Gastrocnemius medialis (tissue), 4 donors: ENCODE data around the gene KRT79. TPM values are rescaled to one million over a fixed set of nuclear protein-coding genes. Genes with fewer than 3 reads are reported as not detected.
"Not testable (repeated sequence)": the region's sequence is repeated elsewhere in the genome, so short reads cannot be mapped to it uniquely, and the experiment has no call there.

Experiments
- ATAC-seq, 2 donors: fragments of 150-250 bp; one replicate each; pipeline ENCODE4 v1.9.1; 2016
- DNase-seq, 2 donors: peaks; one replicate each; pipeline ENCODE4 v3.0.0-alpha.2; 2019
- H3K27ac ChIP-seq, 4 donors: fragments of 200-600 bp; sonication (generic); 1 replicate in 1 of 4; 2 replicates in 3 of 4; pipeline ENCODE4 v1.5.1; 2016 to 2018; ENCODE audit warnings: mild to moderate bottlenecking in 2 of 4, moderate library complexity in 1 of 4
- H3K27me3 ChIP-seq, 3 donors: fragments of 200-600 bp; sonication (generic) in 2 of 3; 1 replicate in 1 of 3; 2 replicates in 2 of 3; pipeline versions ENCODE4 v1.5.1 to v1.6.0; 2016 to 2019; ENCODE audit warnings: mild to moderate bottlenecking in 1 of 3, moderate library complexity in 1 of 3
- H3K36me3 ChIP-seq, 2 donors: fragments of 200-600 bp; sonication (generic) in 1 of 2; one replicate each; pipeline ENCODE4 v1.5.1; 2017 to 2018
- H3K4me1 ChIP-seq, 2 donors: fragments of 200-600 bp; sonication (generic) in 1 of 2; one replicate each; pipeline ENCODE4 v1.5.1; 2016 to 2017; ENCODE audit warnings: mild to moderate bottlenecking in 2 of 2
- H3K4me3 ChIP-seq, 4 donors: fragments of 200-600 bp; sonication (generic) in 3 of 4; 1 replicate in 1 of 4; 2 replicates in 3 of 4; pipeline ENCODE4 v1.5.1; 2016 to 2019; ENCODE audit warnings: mild to moderate bottlenecking in 2 of 4
- H3K9me3 ChIP-seq, 3 donors: fragments of 200-600 bp; sonication (generic) in 2 of 3; 1 replicate in 1 of 3; 2 replicates in 2 of 3; pipeline ENCODE4 v1.5.1; 2016 to 2019
- POLR2A ChIP-seq, 2 donors: fragments of 450-650 bp; IDR thresholded peaks; one replicate each; pipeline ENCODE4 v1.6.1; 2017; ENCODE audit warnings: antibody characterized with exemption in 2 of 2, mild to moderate bottlenecking in 2 of 2, moderate library complexity in 2 of 2
- in situ Hi-C, 4 donors: fragments of 200-750 bp; cut with MboI; loops; one replicate each; pipeline versions ENCODE4 v1.15.0 to v1.8.0; 2017; ENCODE audit warnings: low sequenced_read_pairs in 4 of 4
- intact Hi-C: fragments of 100-400 bp; cut with DNase I; formaldehyde crosslinking; loops from one replicate; pipeline ENCODE4 v1.15.1; 2023; ENCODE audit warnings: low total_unique reads
- total RNA-seq, 4 donors: library from RNA; depleted of rRNA; stranded (reverse); fragments of >200 nt; gene quantifications; one replicate each; pipeline versions ENCODE4 v1.1.0 to v1.2.3, GENCODE V29; 2016
- TF ChIP-seq, protein P1 (sequence below), 5 experiments: fragments of 450-650 bp in 3 of 5; fragments of 200-600 bp in 2 of 5; sonication (generic) in 2 of 5; IDR thresholded peaks in 4 of 5; conservative IDR thresholded peaks in 1 of 5; 1 replicate in 4 of 5; 2 replicates in 1 of 5; pipeline ENCODE4 v1.5.1; 2016 to 2019; ENCODE audit warnings: antibody characterized with exemption in 5 of 5, mild to moderate bottlenecking in 3 of 5, moderate library complexity in 3 of 5

KRT79 gene
- total RNA-seq, 4 donors from 2014 or later: not detected

GRCh38 chr12:52861511-52861910 is 27.4 kb upstream of the KRT79 start:
- intact Hi-C loops: no loop called here
- H3K27ac ChIP-seq: no peak overlapping the region
- no peak for DNase-seq
- no peak for ATAC-seq
- no peaks in the 10 kb centered on the region for H3K27me3 ChIP-seq
- TF ChIP-seq POLR2A (IDR thresholded peaks at IDR 0.05): no peak
- TF ChIP-seq, protein P1, sequence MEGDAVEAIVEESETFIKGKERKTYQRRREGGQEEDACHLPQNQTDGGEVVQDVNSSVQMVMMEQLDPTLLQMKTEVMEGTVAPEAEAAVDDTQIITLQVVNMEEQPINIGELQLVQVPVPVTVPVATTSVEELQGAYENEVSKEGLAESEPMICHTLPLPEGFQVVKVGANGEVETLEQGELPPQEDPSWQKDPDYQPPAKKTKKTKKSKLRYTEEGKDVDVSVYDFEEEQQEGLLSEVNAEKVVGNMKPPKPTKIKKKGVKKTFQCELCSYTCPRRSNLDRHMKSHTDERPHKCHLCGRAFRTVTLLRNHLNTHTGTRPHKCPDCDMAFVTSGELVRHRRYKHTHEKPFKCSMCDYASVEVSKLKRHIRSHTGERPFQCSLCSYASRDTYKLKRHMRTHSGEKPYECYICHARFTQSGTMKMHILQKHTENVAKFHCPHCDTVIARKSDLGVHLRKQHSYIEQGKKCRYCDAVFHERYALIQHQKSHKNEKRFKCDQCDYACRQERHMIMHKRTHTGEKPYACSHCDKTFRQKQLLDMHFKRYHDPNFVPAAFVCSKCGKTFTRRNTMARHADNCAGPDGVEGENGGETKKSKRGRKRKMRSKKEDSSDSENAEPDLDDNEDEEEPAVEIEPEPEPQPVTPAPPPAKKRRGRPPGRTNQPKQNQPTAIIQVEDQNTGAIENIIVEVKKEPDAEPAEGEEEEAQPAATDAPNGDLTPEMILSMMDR (IDR thresholded peaks at IDR 0.05 in 4 of 5, conservative IDR thresholded peaks at IDR 0.05 in 1 of 5): no peak
- no peaks in the 10 kb centered on the region for H3K36me3 ChIP-seq
- no peaks in the 10 kb centered on the region for H3K9me3 ChIP-seq
- no peak overlapping the region for H3K4me3 ChIP-seq
- no peaks in the 10 kb centered on the region for H3K4me1 ChIP-seq
- in situ Hi-C loops: no loop called here

- Histone ChIP-seq H3K4me1 (no peaks in the 10 kb centered on the region), H3K36me3 (no peaks in the 10 kb centered on the region), H3K9me3 (no peaks in the 10 kb centered on the region), H3K27ac (no peak overlapping the region), H3K4me3 (no peak overlapping the region), H3K27me3 (no peaks in the 10 kb centered on the region)
- TF ChIP-seq, protein P1 (IDR thresholded peaks at IDR 0.05 in 4 of 5, conservative IDR thresholded peaks at IDR 0.05 in 1 of 5): no peak
- no peak for TF ChIP-seq POLR2A (IDR thresholded peaks at IDR 0.05)
- intact Hi-C loops (no loop called here), in situ Hi-C loops (no loop called here)
- no peak for ATAC-seq
- DNase-seq: no peak
These were observed 26.2 kb upstream of the KRT79 start for GRCh38 chr12:52860102-52860823.

DNA sequence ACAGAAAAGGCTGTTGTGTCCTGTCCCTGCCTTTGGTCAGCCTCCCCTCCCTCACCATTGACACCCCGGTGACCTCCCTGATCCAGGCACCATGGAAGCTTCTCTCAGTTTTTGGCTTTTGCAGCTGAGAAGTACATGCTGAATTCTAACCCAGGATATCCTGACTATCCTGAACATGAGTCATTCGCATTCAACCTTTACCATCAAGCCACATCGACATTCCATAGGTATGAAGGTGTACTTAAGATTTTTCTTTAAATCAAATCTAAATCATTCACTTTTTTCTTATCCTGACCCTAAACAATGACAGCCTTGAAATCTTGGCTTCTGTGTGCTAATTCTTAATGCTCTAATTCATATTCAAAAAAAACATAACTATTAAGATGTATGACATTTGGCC is 23.4 kb upstream of the KRT79 start:
- DNase-seq (no peak), ATAC-seq (no peak)
- in situ Hi-C loops (no loop called here), intact Hi-C loops (no loop called here)
- Histone ChIP-seq H3K27me3 (no peaks in the 10 kb centered on the region), H3K36me3 (no peaks in the 10 kb centered on the region), H3K4me3 (no peak overlapping the region), H3K4me1 (no peaks in the 10 kb centered on the region), H3K27ac (no peak overlapping the region), H3K9me3 (no peaks in the 10 kb centered on the region)
- no peak for TF ChIP-seq POLR2A (IDR thresholded peaks at IDR 0.05)
- TF ChIP-seq, protein P1 (IDR thresholded peaks at IDR 0.05 in 4 of 5, conservative IDR thresholded peaks at IDR 0.05 in 1 of 5): no peak

DNA sequence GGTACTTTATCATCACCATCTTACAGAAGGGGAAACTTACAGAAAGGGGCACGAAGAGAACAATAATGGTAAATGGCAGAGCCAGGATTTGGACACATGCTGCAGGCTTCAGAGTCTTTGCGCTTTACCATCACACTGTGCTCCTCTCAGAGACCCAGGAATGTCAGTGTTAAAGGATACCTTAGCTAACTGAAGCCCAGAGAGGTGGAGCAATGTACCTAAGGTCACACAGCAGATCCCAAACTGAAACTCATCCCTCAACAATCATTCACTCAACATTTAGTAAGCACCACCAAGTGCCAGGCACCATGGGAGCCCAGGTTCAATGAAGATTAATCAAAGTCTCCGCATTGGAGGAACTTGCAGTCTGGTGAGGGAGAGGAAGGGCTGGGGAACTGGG is 22.7 kb upstream of the KRT79 start:
- ATAC-seq (no peak), DNase-seq (no peak)
- Histone ChIP-seq H3K9me3 (no peaks in the 10 kb centered on the region), H3K4me3 (no peak overlapping the region), H3K27ac (no peak overlapping the region), H3K27me3 (peaks cover 0 to 3% (median 0%) of the 10 kb centered on the region in 3 donors), H3K36me3 (no peaks in the 10 kb centered on the region), H3K4me1 (no peaks in the 10 kb centered on the region)
- intact Hi-C loops: no loop called here
- in situ Hi-C loops: no loop called here
- TF ChIP-seq, protein P1 (IDR thresholded peaks at IDR 0.05 in 4 of 5, conservative IDR thresholded peaks at IDR 0.05 in 1 of 5): no peak
- TF ChIP-seq POLR2A (IDR thresholded peaks at IDR 0.05): no peak

DNA sequence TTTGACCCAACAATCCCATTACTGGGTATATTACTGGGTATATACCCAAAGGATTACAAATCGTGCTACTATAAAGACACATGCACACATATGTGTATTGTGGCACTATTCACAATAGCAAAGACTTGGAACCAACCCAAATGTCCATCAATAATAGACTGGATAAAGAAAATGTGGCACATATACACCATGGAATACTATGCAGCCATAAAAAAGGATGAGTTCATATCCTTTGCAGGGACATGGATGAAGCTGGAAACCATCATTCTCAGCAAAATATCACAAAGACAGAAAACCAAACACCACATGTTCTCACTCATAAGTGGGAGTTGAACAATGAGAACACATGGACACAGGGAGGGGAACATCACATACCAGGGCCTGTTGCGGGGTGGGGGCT is 22.0 kb upstream of the KRT79 start:
- H3K4me1 ChIP-seq, DNase-seq, H3K9me3 ChIP-seq, intact Hi-C loops, H3K36me3 ChIP-seq, in situ Hi-C loops, H3K4me3 ChIP-seq, ATAC-seq, H3K27me3 ChIP-seq, H3K27ac ChIP-seq: not testable (repeated sequence)
